Mesenchymal stem cell (in vitro differentiated cells and primary cell): ENCODE data around the gene SDC1.

ENCODE experiments used
- DNase-seq: peaks from one replicate; pipeline ENCODE4 v3.0.0-alpha.2; 2013
- H2AFZ ChIP-seq: one replicate; pipeline ENCODE4 v1.6.1; 2013; ENCODE audit warnings: low read depth, mild to moderate bottlenecking, control low read depth, inconsistent platforms, low read length, moderate library complexity
- H2AK5ac ChIP-seq: 2 replicates; pipeline ENCODE4 v1.6.1; 2013; ENCODE audit warnings: low read length, moderate library complexity, mild to moderate bottlenecking, inconsistent platforms; ENCODE audit not compliant: severe bottlenecking
- H2BK120ac ChIP-seq: one replicate; pipeline ENCODE4 v1.6.1; 2013; ENCODE audit warnings: low read depth, mild to moderate bottlenecking, inconsistent platforms, low read length, moderate library complexity
- H2BK12ac ChIP-seq, 2 experiments: one replicate each; pipeline ENCODE4 v1.6.1; 2013; ENCODE audit warnings: inconsistent platforms in 2 of 2, low read length in 2 of 2, mild to moderate bottlenecking in 2 of 2, moderate library complexity in 2 of 2, control low read depth in 1 of 2
- H2BK15ac ChIP-seq: one replicate; pipeline ENCODE4 v1.6.1; 2013; ENCODE audit warnings: mild to moderate bottlenecking, low read depth, inconsistent platforms; ENCODE audit not compliant: poor library complexity, severe bottlenecking
- H2BK5ac ChIP-seq: 2 replicates; pipeline ENCODE4 v1.6.1; 2013; ENCODE audit warnings: low read depth, mild to moderate bottlenecking, low read length, control low read depth, inconsistent platforms; ENCODE audit not compliant: poor library complexity, severe bottlenecking
- H3K14ac ChIP-seq, 2 experiments: one replicate each; pipeline ENCODE4 v1.6.1; 2013; ENCODE audit warnings: inconsistent platforms in 2 of 2, low read length in 2 of 2, control low read depth in 1 of 2, mild to moderate bottlenecking in 1 of 2, moderate library complexity in 1 of 2
- H3K18ac ChIP-seq, 2 experiments: one replicate each; pipeline ENCODE4 v1.6.1; 2013; ENCODE audit warnings: inconsistent platforms in 2 of 2, low read length in 2 of 2, control low read depth in 1 of 2, low read depth in 1 of 2, mild to moderate bottlenecking in 1 of 2
- H3K23ac ChIP-seq, 2 experiments: one replicate each; pipeline ENCODE4 v1.6.1; 2013; ENCODE audit warnings: inconsistent platforms in 2 of 2, low read length in 2 of 2, mild to moderate bottlenecking in 2 of 2, moderate library complexity in 2 of 2, control low read depth in 1 of 2
- H3K27ac ChIP-seq: 2 replicates; pipeline ENCODE4 v1.5.1; 2013; ENCODE audit warnings: mild to moderate bottlenecking, moderate library complexity, low read length, control low read depth, inconsistent platforms; ENCODE audit not compliant: poor library complexity, severe bottlenecking
- H3K27me3 ChIP-seq, 2 experiments: 2 replicates each; pipeline versions ENCODE4 v1.6.1 to v1.7.0; 2013; ENCODE audit warnings: low read length in 2 of 2, mild to moderate bottlenecking in 2 of 2, moderate library complexity in 2 of 2, control low read depth in 1 of 2, inconsistent platforms in 1 of 2; ENCODE audit not compliant: control insufficient read depth in 1 of 2, insufficient read depth in 1 of 2
- H3K36me3 ChIP-seq, 2 experiments: 2 replicates each; pipeline versions ENCODE4 v1.6.1 to v1.7.0; 2013; ENCODE audit warnings: low read length in 2 of 2, control low read depth in 1 of 2, inconsistent platforms in 1 of 2, low read depth in 1 of 2, mild to moderate bottlenecking in 1 of 2; ENCODE audit not compliant: insufficient read depth in 2 of 2, control insufficient read depth in 1 of 2
- H3K4ac ChIP-seq, 2 experiments: one replicate each; pipeline ENCODE4 v1.6.1; 2013; ENCODE audit warnings: inconsistent platforms in 2 of 2, low read length in 2 of 2, mild to moderate bottlenecking in 2 of 2, moderate library complexity in 2 of 2, control low read depth in 1 of 2, low read depth in 1 of 2
- H3K4me1 ChIP-seq: 2 replicates; pipeline ENCODE4 v1.6.1; 2013; ENCODE audit warnings: low read depth, low read length, control low read depth; ENCODE audit not compliant: control insufficient read depth, insufficient read depth
- H3K4me2 ChIP-seq: 2 replicates; pipeline ENCODE4 v1.6.1; 2013; ENCODE audit warnings: low read length, mild to moderate bottlenecking, inconsistent platforms; ENCODE audit not compliant: poor library complexity, severe bottlenecking
- H3K4me3 ChIP-seq, 2 experiments: 2 replicates each; pipeline versions ENCODE4 v1.5.1 to v1.7.0; 2013; ENCODE audit warnings: low read length in 2 of 2, mild to moderate bottlenecking in 2 of 2, control low read depth in 1 of 2, low read depth in 1 of 2; ENCODE audit not compliant: insufficient read depth in 1 of 2
- H3K79me1 ChIP-seq: replicated peaks from 2 replicates; pipeline ENCODE4 v1.6.1; 2013; ENCODE audit warnings: mild to moderate bottlenecking, control low read depth, low read length, inconsistent platforms; ENCODE audit not compliant: poor library complexity, severe bottlenecking
- H3K9ac ChIP-seq: 2 replicates; pipeline ENCODE4 v1.7.0; 2013; ENCODE audit warnings: mild to moderate bottlenecking, low read length, moderate library complexity
- H3K9me3 ChIP-seq: 2 replicates; pipeline ENCODE4 v1.7.0; 2013; ENCODE audit warnings: mild to moderate bottlenecking, low read length; ENCODE audit not compliant: control insufficient read depth
- H4K8ac ChIP-seq: one replicate; pipeline ENCODE4 v1.6.1; 2013; ENCODE audit warnings: inconsistent platforms, mild to moderate bottlenecking, low read length, moderate library complexity
- H4K91ac ChIP-seq: one replicate; pipeline ENCODE4 v1.6.1; 2013; ENCODE audit warnings: mild to moderate bottlenecking, low read length, inconsistent platforms
- WGBS: methylation state at CpG from one replicate; pipeline ENCODE4 v1.1.7; 2013; ENCODE audit warnings: mixed read lengths; 5-methylcytosine and 5-hydroxymethylcytosine counted together

The SDC1 gene

DNA sequence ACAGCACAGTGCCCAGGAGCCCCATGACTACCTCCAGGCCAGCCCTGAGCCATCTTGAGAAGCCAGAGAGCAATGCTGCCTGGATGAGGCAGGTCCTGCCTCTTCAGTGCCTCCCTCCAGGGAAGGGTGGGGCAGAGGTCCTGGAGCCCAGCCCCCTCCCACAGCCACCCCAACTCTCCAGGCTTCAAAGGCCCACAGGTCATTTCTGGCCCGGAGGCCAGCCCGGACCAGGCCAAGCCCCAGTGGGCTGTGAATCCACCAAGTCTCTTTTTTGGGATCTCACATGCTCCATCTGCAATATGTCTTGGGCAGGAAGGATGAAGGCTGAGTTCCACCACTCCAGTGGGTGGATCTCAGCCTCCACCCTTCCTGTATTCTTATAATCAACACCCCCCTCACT lies 36.7 kb downstream of the SDC1 start:
- H2BK15ac ChIP-seq: no peak overlapping the region
- no peak overlapping the region for H2BK5ac ChIP-seq
- H3K4me1 ChIP-seq: peaks cover 56% of the 10 kb centered on the region
- no peak overlapping the region for H3K4ac ChIP-seq
- 65% methylated on average over 2 of the region's 2 CpGs for WGBS
- no peaks in the 10 kb centered on the region for H3K9me3 ChIP-seq
- no peak overlapping the region for H3K18ac ChIP-seq
- no peak overlapping the region for H3K14ac ChIP-seq
- no peak overlapping the region for H4K8ac ChIP-seq
- H3K23ac ChIP-seq: no peak overlapping the region
- no peak overlapping the region for H2BK120ac ChIP-seq
- peak overlapping the region; percentile 5 for H2AK5ac ChIP-seq
- DNase-seq: no peak
- no peaks in the 10 kb centered on the region for H3K27me3 ChIP-seq
- H2AFZ ChIP-seq: no peak overlapping the region
- H2BK12ac ChIP-seq: no peak overlapping the region
- no peak overlapping the region for H3K9ac ChIP-seq
- H3K4me3 ChIP-seq: no peak overlapping the region
- no peak overlapping the region for H3K27ac ChIP-seq
- no peak overlapping the region for H4K91ac ChIP-seq
- no peak overlapping the region for H3K4me2 ChIP-seq
- no peaks in the 10 kb centered on the region for H3K36me3 ChIP-seq
- H3K79me1 ChIP-seq: peaks cover under 1% of the 10 kb centered on the region

DNA sequence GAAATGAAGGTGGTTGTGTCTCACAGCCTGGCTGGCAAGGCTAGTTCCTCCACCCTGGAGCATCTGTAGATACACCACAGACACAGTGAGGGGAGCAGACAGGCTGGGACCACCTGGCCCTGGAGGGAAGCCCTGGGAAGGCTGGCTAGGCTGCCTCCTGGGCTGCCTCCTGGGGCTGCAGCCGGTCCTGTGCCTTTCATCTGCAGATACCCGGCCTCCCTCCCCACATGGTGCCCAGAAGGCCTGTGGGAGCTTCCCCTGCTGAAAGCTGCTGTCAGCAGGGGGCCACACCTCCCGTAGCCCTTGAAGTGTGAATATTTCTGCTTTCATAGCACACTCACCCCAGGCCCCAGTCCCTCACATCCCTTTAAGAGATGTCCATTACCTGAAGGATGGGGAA lies 37.6 kb downstream of the SDC1 start:
- H3K23ac ChIP-seq: no peak overlapping the region

DNA sequence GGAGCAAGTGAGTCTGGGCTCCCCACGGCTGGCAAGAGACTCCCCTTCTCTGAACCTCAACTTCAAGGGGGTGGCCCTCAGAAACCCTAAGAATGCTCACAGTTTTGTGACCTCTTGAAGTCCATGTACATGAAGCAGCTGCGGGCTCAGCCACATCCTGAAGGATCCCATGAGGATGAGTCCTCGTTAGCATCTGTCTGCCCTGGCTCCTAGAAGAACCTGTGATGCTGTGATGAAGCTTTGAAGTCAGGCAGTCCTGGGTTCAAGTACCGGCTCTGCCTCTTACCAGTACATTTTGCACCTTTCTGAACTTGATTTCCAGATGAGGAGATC lies 38.1 kb downstream of the SDC1 start:
- Histone ChIP-seq H2BK15ac (no peak overlapping the region), H2BK5ac (no peak overlapping the region), H3K4me3 (no peak overlapping the region), H3K9ac (no peak overlapping the region), H3K27ac (peak overlapping the region; percentile 93), H3K4ac (no peak overlapping the region), H3K27me3 (no peaks in the 10 kb centered on the region), H4K8ac (peak overlapping the region; percentile 62), H3K79me1 (peaks cover 3% of the 10 kb centered on the region), H3K36me3 (no peaks in the 10 kb centered on the region), H2AK5ac (peak overlapping the region; percentile 55), H2AFZ (no peak overlapping the region), H3K23ac (no peak overlapping the region), H2BK12ac (no peak overlapping the region), H3K18ac (no peak overlapping the region), H3K4me2 (no peak overlapping the region), H2BK120ac (no peak overlapping the region), H4K91ac (no peak overlapping the region), H3K4me1 (peaks cover 63% of the 10 kb centered on the region), H3K14ac (no peak overlapping the region), H3K9me3 (no peaks in the 10 kb centered on the region)
- 83% methylated on average over 4 of the region's 4 CpGs for WGBS
- no peak for DNase-seq

More for the DNA sequence above, 37.6 kb downstream of the SDC1 start:
- no peak for DNase-seq
- no peak overlapping the region for H2BK120ac ChIP-seq
- no peaks in the 10 kb centered on the region for H3K27me3 ChIP-seq
- no peak overlapping the region for H3K4me2 ChIP-seq
- peaks cover 3% of the 10 kb centered on the region for H3K79me1 ChIP-seq
- no peak overlapping the region for H2BK15ac ChIP-seq
- peaks cover 64% of the 10 kb centered on the region for H3K4me1 ChIP-seq
- no peaks in the 10 kb centered on the region for H3K9me3 ChIP-seq
- H4K8ac ChIP-seq: no peak overlapping the region
- 46% methylated on average over 2 of the region's 3 CpGs for WGBS
- no peak overlapping the region for H3K9ac ChIP-seq
- peak overlapping the region in 1 of 2 experiments; percentile 22 for H3K18ac ChIP-seq
- H4K91ac ChIP-seq: no peak overlapping the region
- H3K14ac ChIP-seq: peak overlapping the region in 1 of 2 experiments; percentile 18
- peak overlapping the region; percentile 39 for H2AK5ac ChIP-seq
- H3K4ac ChIP-seq: no peak overlapping the region
- no peak overlapping the region for H2BK12ac ChIP-seq
- no peak overlapping the region for H3K4me3 ChIP-seq
- peak overlapping the region; percentile 13 for H3K27ac ChIP-seq
- H2AFZ ChIP-seq: no peak overlapping the region
- no peak overlapping the region for H2BK5ac ChIP-seq
- no peaks in the 10 kb centered on the region for H3K36me3 ChIP-seq

DNA sequence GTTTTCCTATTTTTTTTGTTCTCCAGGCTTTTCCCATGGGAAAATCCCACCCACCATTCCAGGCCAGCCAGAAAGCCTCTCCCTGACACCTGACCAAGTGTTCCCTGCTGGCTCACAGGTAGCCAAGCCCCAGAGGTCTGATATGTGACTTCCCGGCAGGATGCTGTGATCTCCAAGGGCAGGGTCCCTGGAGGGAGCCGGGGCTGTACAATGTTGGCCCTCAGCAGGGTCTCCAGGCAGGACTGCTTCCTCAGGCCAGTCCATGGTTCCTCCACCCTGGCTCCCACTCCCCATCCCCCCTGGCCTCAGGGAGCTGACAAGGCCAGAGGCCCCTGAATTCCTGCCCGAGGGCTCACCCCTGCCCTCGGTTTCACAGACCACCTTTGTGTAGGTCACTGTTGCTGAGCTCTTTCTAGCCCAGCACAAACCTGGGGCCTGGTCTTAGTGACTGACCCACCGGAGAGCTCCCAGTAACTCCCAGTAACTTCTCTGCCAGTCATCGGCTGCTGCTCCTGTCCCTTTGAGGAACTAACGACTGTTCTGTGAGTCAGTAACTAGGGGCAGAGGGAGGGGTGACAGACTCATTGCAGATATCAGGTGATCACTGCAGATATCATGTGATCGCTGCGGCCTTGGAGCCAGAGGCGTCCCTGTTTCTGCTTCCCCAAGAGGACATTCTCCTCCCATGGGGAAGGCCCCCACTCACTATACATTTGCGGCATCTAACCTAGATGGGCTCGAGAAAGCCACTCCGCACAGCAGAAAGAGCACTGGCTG lies 38.7 kb downstream of the SDC1 start:
- Histone ChIP-seq H2BK5ac (peak overlapping the region; percentile 71), H2BK120ac (peak overlapping the region; percentile 9)
- peak; percentile 56 for DNase-seq

More for the DNA sequence above, 38.7 kb downstream of the SDC1 start:
- Histone ChIP-seq H4K8ac (peak overlapping the region; percentile 62), H3K36me3 (no peaks in the 10 kb centered on the region), H3K23ac (no peak overlapping the region), H4K91ac (no peak overlapping the region), H3K9me3 (no peaks in the 10 kb centered on the region), H3K4ac (no peak overlapping the region), H3K27me3 (no peaks in the 10 kb centered on the region), H3K4me2 (peak overlapping the region; percentile 6), H3K79me1 (peaks cover 3% of the 10 kb centered on the region), H3K27ac (peak overlapping the region; percentile 93), H3K4me1 (peaks cover 63% of the 10 kb centered on the region), H3K9ac (no peak overlapping the region), H2BK15ac (no peak overlapping the region), H3K4me3 (no peak overlapping the region), H2AFZ (no peak overlapping the region), H2BK12ac (peak overlapping the region in 1 of 2 experiments; percentile 29), H3K14ac (peak overlapping the region in 1 of 2 experiments; percentile 53), H3K18ac (peak overlapping the region in 1 of 2 experiments; percentile 92), H2AK5ac (peak overlapping the region; percentile 87)
- 78% methylated on average over 13 of the region's 13 CpGs for WGBS
